Peyer's patch (tissue), 4 donors: ENCODE results near the gene CLEC16A. TPM values are rescaled to one million over a fixed set of nuclear protein-coding genes. Genes with fewer than 3 reads are reported as not detected.

Experiments
- DNase-seq, 3 donors: peaks; one replicate each; pipeline ENCODE4 v3.0.0-alpha.2; 2017 to 2019
- H3K27ac ChIP-seq, 4 donors: fragments of 200-600 bp; sonication (generic); one replicate each; pipeline ENCODE4 v1.5.1; 2016 to 2019
- H3K27me3 ChIP-seq, 2 donors: fragments of 200-600 bp; sonication (generic); one replicate each; pipeline ENCODE4 v1.5.1; 2019
- H3K36me3 ChIP-seq, 3 donors: fragments of 200-600 bp; sonication (generic); one replicate each; pipeline ENCODE4 v1.5.1; 2016 to 2019
- H3K4me1 ChIP-seq, 4 donors: fragments of 200-600 bp; sonication (generic); one replicate each; pipeline ENCODE4 v1.5.1; 2016 to 2019
- H3K4me3 ChIP-seq, 4 donors: fragments of 200-600 bp; sonication (generic); 1 replicate in 3 of 4; 2 replicates in 1 of 4; pipeline ENCODE4 v1.5.1; 2016 to 2019; ENCODE audit warnings: mild to moderate bottlenecking in 1 of 4
- H3K9me3 ChIP-seq, 4 donors: fragments of 200-600 bp; sonication (generic); one replicate each; pipeline ENCODE4 v1.5.1; 2016 to 2019; ENCODE audit warnings: mild to moderate bottlenecking in 1 of 4
- CTCF ChIP-seq, 6 experiments: fragments of 450-650 bp in 4 of 6; fragments of 200-600 bp in 2 of 6; sonication (generic) in 1 of 6; IDR thresholded peaks; one replicate each; pipeline ENCODE4 v1.5.1; 2017 to 2019; ENCODE audit warnings: antibody characterized with exemption in 6 of 6, mild to moderate bottlenecking in 3 of 6, moderate library complexity in 1 of 6
- POLR2A ChIP-seq, 2 donors: fragments of 450-650 bp; IDR thresholded peaks; one replicate each; pipeline ENCODE4 v1.5.1; 2017; ENCODE audit warnings: antibody characterized with exemption in 2 of 2, mild to moderate bottlenecking in 2 of 2, moderate library complexity in 2 of 2
- total RNA-seq, 4 donors: library from RNA; depleted of rRNA; stranded (reverse); fragments of >200 nt; gene quantifications; one replicate each; pipeline ENCODE4 v1.1.0, GENCODE V29; 2016

The CLEC16A gene
- total RNA-seq, 4 donors from 2014 or later = 37.8 to 139 (median 64.3) TPM

- peak overlapping the region in 2 of 4 donors; percentile 18 to 27 for H3K4me3 ChIP-seq
- no peaks in the 10 kb centered on the region for H3K27me3 ChIP-seq
- TF ChIP-seq CTCF (IDR thresholded peaks at IDR 0.05) (no peak), POLR2A (IDR thresholded peaks at IDR 0.05) (peak in 1 of 2 donors; percentile 14)
- H3K36me3 ChIP-seq = no peaks in the 10 kb centered on the region
- peak in 2 of 3 donors; percentile 87 to 93 for DNase-seq
- H3K4me1 ChIP-seq = peaks cover 0 to 23% (median 10%) of the 10 kb centered on the region in 4 donors
- peak overlapping the region; percentile 81 to 87 (median 84) for H3K27ac ChIP-seq
- no peaks in the 10 kb centered on the region for H3K9me3 ChIP-seq
Measured at GRCh38 chr16:11224894-11225676, 280.7 kb downstream of the CLEC16A start.

GRCh38 chr16:11225677-11226549 is 281.5 kb downstream of the CLEC16A start:
- H3K27me3 ChIP-seq = no peaks in the 10 kb centered on the region
- H3K36me3 ChIP-seq = no peaks in the 10 kb centered on the region
- H3K4me3 ChIP-seq = peak overlapping the region in 1 of 4 donors; percentile 18
- no peaks in the 10 kb centered on the region for H3K9me3 ChIP-seq
- no peak for TF ChIP-seq POLR2A (IDR thresholded peaks at IDR 0.05)
- TF ChIP-seq CTCF (IDR thresholded peaks at IDR 0.05) = no peak
- H3K4me1 ChIP-seq = peaks cover 0 to 23% (median 10%) of the 10 kb centered on the region in 4 donors
- no peak for DNase-seq
- peak overlapping the region; percentile 81 to 87 (median 84) for H3K27ac ChIP-seq

- no peak for DNase-seq
- peaks cover 0 to 28% (median 8%) of the 10 kb centered on the region in 4 donors for H3K4me1 ChIP-seq
- no peak overlapping the region for H3K27ac ChIP-seq
- H3K27me3 ChIP-seq = no peaks in the 10 kb centered on the region
- no peak overlapping the region for H3K4me3 ChIP-seq
- H3K36me3 ChIP-seq = no peaks in the 10 kb centered on the region
- TF ChIP-seq POLR2A (IDR thresholded peaks at IDR 0.05) (no peak), CTCF (IDR thresholded peaks at IDR 0.05) (no peak)
- H3K9me3 ChIP-seq = no peaks in the 10 kb centered on the region
Measured at GRCh38 chr16:11229432-11229831, 285.1 kb downstream of the CLEC16A start.

- H3K4me1 ChIP-seq = peaks cover 0 to 25% (median 7%) of the 10 kb centered on the region in 4 donors
- TF ChIP-seq POLR2A (IDR thresholded peaks at IDR 0.05) (no peak), CTCF (IDR thresholded peaks at IDR 0.05) (no peak)
- peak overlapping the region in 1 of 4 donors; percentile 25 for H3K27ac ChIP-seq
- no peaks in the 10 kb centered on the region for H3K27me3 ChIP-seq
- no peak overlapping the region for H3K4me3 ChIP-seq
- DNase-seq = no peak
- no peaks in the 10 kb centered on the region for H3K9me3 ChIP-seq
- H3K36me3 ChIP-seq = no peaks in the 10 kb centered on the region
Measured at GRCh38 chr16:11229906-11230305, 285.5 kb downstream of the CLEC16A start.

GRCh38 chr16:11231367-11231970 is 287.1 kb downstream of the CLEC16A start:
- Histone ChIP-seq H3K4me1 (peaks cover 0 to 13% (median 11%) of the 10 kb centered on the region in 4 donors), H3K27ac (peak overlapping the region in 1 of 4 donors; percentile 49), H3K9me3 (no peaks in the 10 kb centered on the region), H3K27me3 (no peaks in the 10 kb centered on the region), H3K36me3 (no peaks in the 10 kb centered on the region), H3K4me3 (no peak overlapping the region)
- DNase-seq = no peak
- TF ChIP-seq CTCF (IDR thresholded peaks at IDR 0.05) (no peak), POLR2A (IDR thresholded peaks at IDR 0.05) (no peak)
